Iris pigment epithelial cell (primary cell): ENCODE measurements around the gene CDH23.

Experiments used
- DNase-seq: peaks from one replicate; pipeline ENCODE4 v3.0.0-alpha.2; 2011; ENCODE audit warnings: low read depth

The CDH23 gene

GRCh38 chr10:71660313-71660712, 263.6 kb downstream of the CDH23 start:
- no peak for DNase-seq

GRCh38 chr10:71661060-71661622, 264.4 kb downstream of the CDH23 start:
- no peak for DNase-seq

- DNase-seq, result no peak
These were observed 265.1 kb downstream of the CDH23 start for GRCh38 chr10:71661779-71662336.

GRCh38 chr10:71663311-71663710, 266.6 kb downstream of the CDH23 start:
- DNase-seq, result peak; percentile 4

GRCh38 chr10:71664585-71664984, 267.9 kb downstream of the CDH23 start:
- no peak for DNase-seq

GRCh38 chr10:71665456-71665855, 268.7 kb downstream of the CDH23 start:
- DNase-seq, result no peak

- no peak for DNase-seq
These were observed 270.1 kb downstream of the CDH23 start for GRCh38 chr10:71666639-71667386.

- DNase-seq, result no peak
These were observed 270.6 kb downstream of the CDH23 start for GRCh38 chr10:71667387-71667752.

- DNase-seq, result no peak
These were observed 275.6 kb downstream of the CDH23 start for GRCh38 chr10:71671994-71672946.

GRCh38 chr10:71675295-71675970, 278.7 kb downstream of the CDH23 start:
- DNase-seq, result no peak

GRCh38 chr10:71677261-71677660, 280.5 kb downstream of the CDH23 start:
- DNase-seq, result no peak

GRCh38 chr10:71678057-71678805, 281.5 kb downstream of the CDH23 start:
- DNase-seq, result no peak

- no peak for DNase-seq
These were observed 282.7 kb downstream of the CDH23 start for GRCh38 chr10:71679425-71679824.

- no peak for DNase-seq
These were observed 285.3 kb downstream of the CDH23 start for GRCh38 chr10:71681977-71682376.

- DNase-seq, result no peak
These were observed 286.6 kb downstream of the CDH23 start for GRCh38 chr10:71683301-71683700.

- peak; percentile 6 for DNase-seq
These were observed 287.8 kb downstream of the CDH23 start for GRCh38 chr10:71684356-71685173.

- no peak for DNase-seq
These were observed 289.0 kb downstream of the CDH23 start for GRCh38 chr10:71685554-71686232.

GRCh38 chr10:71687077-71687476, 290.4 kb downstream of the CDH23 start:
- no peak for DNase-seq

- no peak for DNase-seq
These were observed 290.8 kb downstream of the CDH23 start for GRCh38 chr10:71687480-71687879.

GRCh38 chr10:71688256-71688655, 291.5 kb downstream of the CDH23 start:
- DNase-seq, result no peak
